ENCODE measurements around the gene RIN2. TPM values are rescaled to one million over a fixed set of nuclear protein-coding genes. Genes with fewer than 3 reads are reported as not detected.

Gene RIN2
- total RNA-seq (under 1 TPM; 0.37 to 0.49 TPM), polyA plus RNA-seq (not detected)

GRCh38 chr20:19758133-19758500 is at the start of gene RIN2:
TSS of gene RIN2 (plus strand) at chr20:19758258. CDS start at chr20:19889602, 131,344 bp downstream.
- Mint-ChIP-seq H3K36me3 (no peaks in the 10 kb centered on the region), H3K4me1 (no peaks in the 10 kb centered on the region), H3K27me3 (peaks cover 22 to 38% of the 10 kb centered on the region in 2 donors), H3K9me3 (peaks cover 0 to 7% (median 0%) of the 10 kb centered on the region in 5 donors), H3K27ac (no peak within 1 kb of the TSS), H3K4me3 (peak within 1 kb of the TSS in 2 of 7 donors; percentile 15)
- ChIA-PET CTCF (no interaction called here), POLR2A (no interaction called here)
- no peaks in the 10 kb centered on the region for H3K27me3 ChIP-seq (ENCODE audit: insufficient read depth, low read length, poor library complexity, severe bottlenecking)
- H3K9me3 ChIP-seq (ENCODE audit: low read length): no peaks in the 10 kb centered on the region
- no peaks in the 10 kb centered on the region for H3K4me1 ChIP-seq (ENCODE audit: insufficient read depth, low read length)
- no peak within 1 kb of the TSS for H3K27ac ChIP-seq (ENCODE audit: low read depth, low read length)
- no peak for DNase-seq
- H3K36me3 ChIP-seq (ENCODE audit: insufficient read depth, low read length): no peaks in the 10 kb centered on the region
- no peak within 1 kb of the TSS for H3K4me3 ChIP-seq (ENCODE audit: low read length)

- Histone ChIP-seq H3K4me3 (ENCODE audit: low read length) (no peak overlapping the region), H3K9me3 (ENCODE audit: low read length) (no peaks in the 10 kb centered on the region), H3K27me3 (ENCODE audit: insufficient read depth, low read length, poor library complexity, severe bottlenecking) (no peaks in the 10 kb centered on the region), H3K27ac (ENCODE audit: low read depth, low read length) (no peak overlapping the region), H3K4me1 (ENCODE audit: insufficient read depth, low read length) (no peaks in the 10 kb centered on the region), H3K36me3 (ENCODE audit: insufficient read depth, low read length) (no peaks in the 10 kb centered on the region)
- peaks cover 0 to 3% (median 0%) of the 10 kb centered on the region in 5 donors for H3K9me3 Mint-ChIP-seq
- H3K36me3 Mint-ChIP-seq: no peaks in the 10 kb centered on the region
- no peaks in the 10 kb centered on the region for H3K27me3 Mint-ChIP-seq
- DNase-seq: no peak
- ChIA-PET CTCF (no interaction called here), POLR2A (no interaction called here)
- H3K4me3 Mint-ChIP-seq: no peak overlapping the region
- no peak overlapping the region for H3K27ac Mint-ChIP-seq
- H3K4me1 Mint-ChIP-seq: no peaks in the 10 kb centered on the region
Observed at GRCh38 chr20:19709635-19710335, 48.3 kb upstream of the RIN2 start.

- Histone ChIP-seq H3K4me1 (ENCODE audit: insufficient read depth, low read length) (no peaks in the 10 kb centered on the region), H3K27me3 (ENCODE audit: insufficient read depth, low read length, poor library complexity, severe bottlenecking) (no peaks in the 10 kb centered on the region), H3K36me3 (ENCODE audit: insufficient read depth, low read length) (no peaks in the 10 kb centered on the region), H3K27ac (ENCODE audit: low read depth, low read length) (no peak overlapping the region), H3K4me3 (ENCODE audit: low read length) (no peak overlapping the region), H3K9me3 (ENCODE audit: low read length) (no peaks in the 10 kb centered on the region)
- H3K9me3 Mint-ChIP-seq: peaks cover 0 to 5% (median 0%) of the 10 kb centered on the region in 5 donors
- no peaks in the 10 kb centered on the region for H3K36me3 Mint-ChIP-seq
- ChIA-PET CTCF (no interaction called here), POLR2A (no interaction called here)
- no peak for DNase-seq
- H3K27me3 Mint-ChIP-seq: peaks cover 0 to under 1% of the 10 kb centered on the region in 2 donors
- H3K4me3 Mint-ChIP-seq: no peak overlapping the region
- no peaks in the 10 kb centered on the region for H3K4me1 Mint-ChIP-seq
- H3K27ac Mint-ChIP-seq: no peak overlapping the region
Observed at GRCh38 chr20:19710336-19711120, 47.5 kb upstream of the RIN2 start.

GRCh38 chr20:19711126-19711525 is 46.9 kb upstream of the RIN2 start:
- no peaks in the 10 kb centered on the region for H3K27me3 ChIP-seq (ENCODE audit: insufficient read depth, low read length, poor library complexity, severe bottlenecking)
- Mint-ChIP-seq H3K36me3 (no peaks in the 10 kb centered on the region), H3K27ac (no peak overlapping the region), H3K9me3 (peaks cover 0 to 5% (median 2%) of the 10 kb centered on the region in 5 donors), H3K4me1 (no peaks in the 10 kb centered on the region), H3K4me3 (no peak overlapping the region), H3K27me3 (peaks cover 0 to 2% of the 10 kb centered on the region in 2 donors)
- POLR2A ChIA-PET: no interaction called here
- H3K4me1 ChIP-seq (ENCODE audit: insufficient read depth, low read length): no peaks in the 10 kb centered on the region
- CTCF ChIA-PET: no interaction called here
- H3K9me3 ChIP-seq (ENCODE audit: low read length): no peaks in the 10 kb centered on the region
- no peak for DNase-seq
- no peak overlapping the region for H3K27ac ChIP-seq (ENCODE audit: low read depth, low read length)
- no peaks in the 10 kb centered on the region for H3K36me3 ChIP-seq (ENCODE audit: insufficient read depth, low read length)
- no peak overlapping the region for H3K4me3 ChIP-seq (ENCODE audit: low read length)

GRCh38 chr20:19712721-19713260 is 45.3 kb upstream of the RIN2 start:
- no peak overlapping the region for H3K27ac ChIP-seq (ENCODE audit: low read depth, low read length)
- no peaks in the 10 kb centered on the region for H3K36me3 ChIP-seq (ENCODE audit: insufficient read depth, low read length)
- H3K4me1 Mint-ChIP-seq: no peaks in the 10 kb centered on the region
- H3K9me3 ChIP-seq (ENCODE audit: low read length): no peaks in the 10 kb centered on the region
- H3K4me3 ChIP-seq (ENCODE audit: low read length): no peak overlapping the region
- no peaks in the 10 kb centered on the region for H3K36me3 Mint-ChIP-seq
- no peak overlapping the region for H3K4me3 Mint-ChIP-seq
- no peak overlapping the region for H3K27ac Mint-ChIP-seq
- peaks cover 2 to 5% (median 5%) of the 10 kb centered on the region in 5 donors for H3K9me3 Mint-ChIP-seq
- DNase-seq: no peak
- POLR2A ChIA-PET: no interaction called here
- no peaks in the 10 kb centered on the region for H3K4me1 ChIP-seq (ENCODE audit: insufficient read depth, low read length)
- CTCF ChIA-PET: no interaction called here
- peaks cover 0 to 2% of the 10 kb centered on the region in 2 donors for H3K27me3 Mint-ChIP-seq
- no peaks in the 10 kb centered on the region for H3K27me3 ChIP-seq (ENCODE audit: insufficient read depth, low read length, poor library complexity, severe bottlenecking)

GRCh38 chr20:19713822-19714578 is 44.1 kb upstream of the RIN2 start:
- ChIA-PET CTCF (no interaction called here), POLR2A (no interaction called here)
- no peaks in the 10 kb centered on the region for H3K4me1 ChIP-seq (ENCODE audit: insufficient read depth, low read length)
- no peak for DNase-seq
- H3K27me3 ChIP-seq (ENCODE audit: insufficient read depth, low read length, poor library complexity, severe bottlenecking): no peaks in the 10 kb centered on the region
- H3K9me3 ChIP-seq (ENCODE audit: low read length): no peaks in the 10 kb centered on the region
- H3K27ac Mint-ChIP-seq: no peak overlapping the region
- no peaks in the 10 kb centered on the region for H3K36me3 Mint-ChIP-seq
- H3K27me3 Mint-ChIP-seq: peaks cover 0 to 2% of the 10 kb centered on the region in 2 donors
- H3K4me3 Mint-ChIP-seq: no peak overlapping the region
- peaks cover 2 to 5% (median 5%) of the 10 kb centered on the region in 5 donors for H3K9me3 Mint-ChIP-seq
- H3K4me1 Mint-ChIP-seq: no peaks in the 10 kb centered on the region
- no peak overlapping the region for H3K4me3 ChIP-seq (ENCODE audit: low read length)
- no peak overlapping the region for H3K27ac ChIP-seq (ENCODE audit: low read depth, low read length)
- H3K36me3 ChIP-seq (ENCODE audit: insufficient read depth, low read length): no peaks in the 10 kb centered on the region

GRCh38 chr20:19714579-19714840 is 43.5 kb upstream of the RIN2 start:
- Mint-ChIP-seq H3K4me3 (no peak overlapping the region), H3K36me3 (no peaks in the 10 kb centered on the region), H3K4me1 (no peaks in the 10 kb centered on the region), H3K27ac (no peak overlapping the region), H3K27me3 (peaks cover 0 to 2% of the 10 kb centered on the region in 2 donors), H3K9me3 (peaks cover 2 to 5% (median 5%) of the 10 kb centered on the region in 5 donors)
- no peak for DNase-seq
- no peaks in the 10 kb centered on the region for H3K36me3 ChIP-seq (ENCODE audit: insufficient read depth, low read length)
- POLR2A ChIA-PET: no interaction called here
- no peaks in the 10 kb centered on the region for H3K4me1 ChIP-seq (ENCODE audit: insufficient read depth, low read length)
- H3K9me3 ChIP-seq (ENCODE audit: low read length): no peaks in the 10 kb centered on the region
- H3K4me3 ChIP-seq (ENCODE audit: low read length): no peak overlapping the region
- H3K27me3 ChIP-seq (ENCODE audit: insufficient read depth, low read length, poor library complexity, severe bottlenecking): no peaks in the 10 kb centered on the region
- H3K27ac ChIP-seq (ENCODE audit: low read depth, low read length): no peak overlapping the region
- CTCF ChIA-PET: no interaction called here

GRCh38 chr20:19715986-19716385 is 42.1 kb upstream of the RIN2 start:
- no peak overlapping the region for H3K27ac Mint-ChIP-seq
- POLR2A ChIA-PET: no interaction called here
- DNase-seq: no peak
- Histone ChIP-seq H3K4me3 (ENCODE audit: low read length) (no peak overlapping the region), H3K27me3 (ENCODE audit: insufficient read depth, low read length, poor library complexity, severe bottlenecking) (no peaks in the 10 kb centered on the region), H3K9me3 (ENCODE audit: low read length) (no peaks in the 10 kb centered on the region), H3K4me1 (ENCODE audit: insufficient read depth, low read length) (no peaks in the 10 kb centered on the region), H3K27ac (ENCODE audit: low read depth, low read length) (no peak overlapping the region), H3K36me3 (ENCODE audit: insufficient read depth, low read length) (no peaks in the 10 kb centered on the region)
- H3K4me1 Mint-ChIP-seq: no peaks in the 10 kb centered on the region
- peaks cover 2 to 5% (median 5%) of the 10 kb centered on the region in 5 donors for H3K9me3 Mint-ChIP-seq
- H3K36me3 Mint-ChIP-seq: no peaks in the 10 kb centered on the region
- no peak overlapping the region for H3K4me3 Mint-ChIP-seq
- H3K27me3 Mint-ChIP-seq: peaks cover 0 to 2% of the 10 kb centered on the region in 2 donors
- CTCF ChIA-PET: no interaction called here

Measured in CD8-positive, alpha-beta memory T cell (primary cell).